H1 (cell line): Measurements from ENCODE around the gene TSPAN5. TPM values are rescaled to one million over a fixed set of nuclear protein-coding genes. Genes with fewer than 3 reads are reported as not detected.

ENCODE experiments used
- CTCF ChIA-PET: fragments of 300-600 bp; sonication (Branson Sonifier 250); formaldehyde crosslinking; loops from one replicate; lab custom pipeline; 2021; ENCODE audit not compliant: partially characterized antibody; lab: Charles Lee
- POLR2A ChIA-PET: fragments of 300-600 bp; sonication (Branson Sonifier 250); formaldehyde crosslinking; loops from one replicate; lab custom pipeline; 2021; ENCODE audit warnings: inconsistent platforms; ENCODE audit not compliant: partially characterized antibody; lab: Charles Lee
- DNase-seq, 2 experiments: peaks; one replicate each; pipeline versions ENCODE4 v3.0.0 to v3.0.0-alpha.2; 2010 to 2022; ENCODE audit warnings: low spot score in 2 of 2, low read depth in 1 of 2, mixed read lengths in 1 of 2
- FAIRE-seq: peaks from 2 replicates; lab custom pipeline; 2011; peaks lifted over from hg19 to GRCh38; lab: Jason Lieb, UNC
- H2AFZ ChIP-seq: 2 replicates; pipeline ENCODE4 v1.8.1; 2012; ENCODE audit warnings: low read length, inconsistent platforms
- H2AK5ac ChIP-seq: 2 replicates; pipeline ENCODE4 v1.6.1; 2013; ENCODE audit warnings: low read depth, low read length
- H2BK120ac ChIP-seq: replicated peaks from 2 replicates; pipeline ENCODE3; 2013; ENCODE audit warnings: low read depth, low read length, inconsistent platforms
- H2BK12ac ChIP-seq: 2 replicates; pipeline ENCODE4 v1.6.1; 2013; ENCODE audit warnings: low read depth, low read length
- H2BK15ac ChIP-seq: 2 replicates; pipeline ENCODE4 v1.6.1; 2013; ENCODE audit warnings: low read length
- H2BK20ac ChIP-seq: 2 replicates; pipeline ENCODE4 v1.6.1; 2013; ENCODE audit warnings: low read length
- H2BK5ac ChIP-seq: 2 replicates; pipeline ENCODE4 v1.6.1; 2013; ENCODE audit warnings: low read depth, low read length
- H3K14ac ChIP-seq: 2 replicates; pipeline ENCODE4 v1.6.1; 2013; ENCODE audit warnings: inconsistent platforms; ENCODE audit not compliant: insufficient read length
- H3K18ac ChIP-seq: 2 replicates; pipeline ENCODE4 v1.6.1; 2013; ENCODE audit warnings: low read length; ENCODE audit errors: extremely low read depth
- H3K23ac ChIP-seq: 2 replicates; pipeline ENCODE4 v1.6.1; 2013; ENCODE audit warnings: inconsistent platforms; ENCODE audit not compliant: insufficient read length
- H3K23me2 ChIP-seq: 2 replicates; pipeline ENCODE4 v1.6.1; 2013; ENCODE audit warnings: low read depth, low read length
- H3K27ac ChIP-seq: 2 replicates; pipeline ENCODE4 v1.6.1; 2011; ENCODE audit warnings: low read depth, low read length, inconsistent platforms
- H3K27me3 ChIP-seq, 4 experiments: replicated peaks in 1 of 4; 1 replicate in 1 of 4; 2 replicates in 3 of 4; pipeline versions ENCODE4 v1.6.1 to v1.8.1; 2011 to 2013; ENCODE audit warnings: low read length in 3 of 4, mild to moderate bottlenecking in 3 of 4, inconsistent platforms in 2 of 4, mixed read lengths in 2 of 4, moderate library complexity in 1 of 4; ENCODE audit not compliant: control insufficient read depth in 3 of 4, insufficient read depth in 3 of 4; ENCODE audit errors: extremely low read depth in 1 of 4
- H3K36me3 ChIP-seq, 4 experiments: 2 replicates each; pipeline versions ENCODE4 v1.6.1 to v1.8.1; 2011 to 2013; ENCODE audit warnings: mild to moderate bottlenecking in 4 of 4, low read length in 3 of 4, moderate library complexity in 2 of 4, control low read depth in 1 of 4, inconsistent platforms in 1 of 4; ENCODE audit not compliant: insufficient read depth in 4 of 4, control insufficient read depth in 2 of 4
- H3K4ac ChIP-seq: replicated peaks from 2 replicates; pipeline ENCODE3; 2013; ENCODE audit warnings: low read length, low read depth, mixed read lengths, inconsistent platforms; ENCODE audit not compliant: insufficient read length
- H3K4me1 ChIP-seq, 4 experiments: replicated peaks in 1 of 4; 1 replicate in 1 of 4; 2 replicates in 3 of 4; pipeline versions ENCODE4 v1.6.1 to v1.8.1; 2011 to 2013; ENCODE audit warnings: low read length in 3 of 4, inconsistent platforms in 2 of 4, mixed read lengths in 1 of 4; ENCODE audit not compliant: insufficient read depth in 4 of 4, control insufficient read depth in 3 of 4
- H3K4me2 ChIP-seq, 2 experiments: 2 replicates each; pipeline versions ENCODE4 v1.6.1 to v1.8.1; 2011 to 2013; ENCODE audit warnings: low read depth in 2 of 2, low read length in 2 of 2, control low read depth in 1 of 2, inconsistent platforms in 1 of 2, mild to moderate bottlenecking in 1 of 2; ENCODE audit not compliant: insufficient read depth in 1 of 2
- H3K4me3 ChIP-seq, 4 experiments: fragments of 200-600, 300-600 bp in 1 of 4; sonication (generic), shearing (Covaris generic), sonication (Bioruptor Twin) in 1 of 4; 2 replicates each; pipeline versions ENCODE4 v1.5.1 to v1.8.1; 2011 to 2016; ENCODE audit warnings: low read length in 4 of 4, low read depth in 3 of 4, control low read depth in 2 of 4, inconsistent platforms in 2 of 4, mild to moderate bottlenecking in 2 of 4, mixed read lengths in 1 of 4, moderate library complexity in 1 of 4; ENCODE audit not compliant: insufficient read depth in 2 of 4; ENCODE audit errors: extremely low read depth in 1 of 4
- H3K56ac ChIP-seq: replicated peaks from 2 replicates; pipeline ENCODE3; 2013; ENCODE audit warnings: low read depth, mild to moderate bottlenecking, mixed read lengths, low read length, inconsistent platforms; ENCODE audit not compliant: insufficient read length
- H3K79me1 ChIP-seq: 2 replicates; pipeline ENCODE4 v1.6.1; 2013; ENCODE audit warnings: low read depth, low read length, control low read depth
- H3K79me2 ChIP-seq, 2 experiments: 2 replicates each; pipeline versions ENCODE4 v1.6.1 to v1.8.1; 2012 to 2013; ENCODE audit warnings: low read length in 2 of 2, mild to moderate bottlenecking in 2 of 2, inconsistent platforms in 1 of 2; ENCODE audit not compliant: insufficient read depth in 2 of 2, control insufficient read depth in 1 of 2
- H3K9ac ChIP-seq, 4 experiments: replicated peaks in 1 of 4; 1 replicate in 1 of 4; 2 replicates in 3 of 4; pipeline versions ENCODE4 v1.6.1 to v1.8.1; 2011 to 2013; ENCODE audit warnings: low read depth in 3 of 4, low read length in 3 of 4, control low read depth in 2 of 4, mild to moderate bottlenecking in 2 of 4, moderate library complexity in 2 of 4, inconsistent platforms in 1 of 4; ENCODE audit errors: extremely low read depth in 1 of 4
- H3K9me3 ChIP-seq, 2 experiments: 2 replicates each; pipeline versions ENCODE4 v1.6.1 to v1.8.1; 2012 to 2013; ENCODE audit warnings: mild to moderate bottlenecking in 2 of 2, moderate library complexity in 2 of 2, control low read depth in 1 of 2, inconsistent platforms in 1 of 2, low read depth in 1 of 2, low read length in 1 of 2, mixed read lengths in 1 of 2; ENCODE audit not compliant: insufficient read depth in 2 of 2
- H4K20me1 ChIP-seq, 2 experiments: replicated peaks in 1 of 2; 2 replicates each; pipeline versions ENCODE3 to v1.8.1; 2011 to 2013; ENCODE audit warnings: inconsistent platforms in 2 of 2, low read length in 2 of 2, mild to moderate bottlenecking in 1 of 2; ENCODE audit not compliant: insufficient read depth in 2 of 2, control insufficient read depth in 1 of 2
- H4K5ac ChIP-seq: 2 replicates; pipeline ENCODE4 v1.6.1; 2013; ENCODE audit warnings: low read length, low read depth, mixed read lengths, inconsistent platforms; ENCODE audit not compliant: insufficient read length
- H4K8ac ChIP-seq: 2 replicates; pipeline ENCODE4 v1.8.0; 2013; ENCODE audit warnings: mild to moderate bottlenecking, moderate library complexity, low read length, inconsistent platforms; ENCODE audit not compliant: insufficient read depth; ENCODE audit errors: extremely low read depth
- H4K91ac ChIP-seq: replicated peaks from 2 replicates; pipeline ENCODE3; 2013; ENCODE audit warnings: low read length, mixed read lengths, inconsistent platforms; ENCODE audit not compliant: insufficient read length
- FOSL1 ChIP-seq: IDR thresholded peaks from 2 replicates; pipeline ENCODE4 v1.6.1; 2011; ENCODE audit warnings: mild to moderate bottlenecking, low read depth, low read length, moderate library complexity; ENCODE audit not compliant: insufficient read depth
- GABPA ChIP-seq: IDR thresholded peaks from 2 replicates; pipeline ENCODE4 v1.6.1; 2011; ENCODE audit warnings: mild to moderate bottlenecking, low read length, moderate library complexity, borderline replicate concordance; ENCODE audit not compliant: insufficient read depth
- KDM1A ChIP-seq: fragments of 200-600, 300-600 bp; sonication (generic); IDR thresholded peaks from 2 replicates; pipeline ENCODE4 v1.7.1; 2016; ENCODE audit warnings: mild to moderate bottlenecking, low read length, borderline replicate concordance
- NANOG ChIP-seq: IDR thresholded peaks from 2 replicates; pipeline ENCODE4 v1.6.1; 2011; ENCODE audit warnings: low read length, low read depth, mild to moderate bottlenecking, inconsistent platforms; ENCODE audit not compliant: insufficient read depth, poor library complexity, severe bottlenecking
- PHF8 ChIP-seq: fragments of 200-600 bp; sonication (generic); conservative IDR thresholded peaks from 2 replicates; pipeline ENCODE4 v1.7.1; 2012; ENCODE audit warnings: low read depth, mild to moderate bottlenecking, inconsistent platforms, low read length, moderate library complexity
- RAD21 ChIP-seq, 2 experiments: IDR thresholded peaks in 1 of 2; conservative IDR thresholded peaks in 1 of 2; 2 replicates each; pipeline ENCODE4 v1.6.1; 2011; ENCODE audit warnings: low read depth in 2 of 2, low read length in 2 of 2, improper control_type of control experiment in 1 of 2, inconsistent platforms in 1 of 2, mild to moderate bottlenecking in 1 of 2, moderate library complexity in 1 of 2
- RFX5 ChIP-seq: IDR thresholded peaks from 2 replicates; pipeline ENCODE4 v1.6.1; 2011; ENCODE audit warnings: low read depth, low read length, improper control_type of control experiment, borderline replicate concordance
- SAP30 ChIP-seq: fragments of 300-600 bp; sonication (generic); IDR thresholded peaks from 2 replicates; pipeline ENCODE4 v1.7.1; 2012; ENCODE audit warnings: low read length, moderate library complexity, mild to moderate bottlenecking, inconsistent platforms; ENCODE audit not compliant: insufficient read depth, insufficient replicate concordance
- SIRT6 ChIP-seq: IDR thresholded peaks from one replicate; pipeline ENCODE4 v1.7.1; 2012; ENCODE audit warnings: low read length, inconsistent platforms
- SIX5 ChIP-seq: IDR thresholded peaks from 2 replicates; pipeline ENCODE4 v1.6.1; 2011; ENCODE audit warnings: mild to moderate bottlenecking, low read depth, low read length
- SP2 ChIP-seq: IDR thresholded peaks from 2 replicates; pipeline ENCODE4 v1.6.1; 2012; ENCODE audit warnings: mild to moderate bottlenecking, low read length, inconsistent platforms
- TAF1 ChIP-seq: IDR thresholded peaks from 2 replicates; pipeline ENCODE4 v1.6.1; 2011; ENCODE audit warnings: mild to moderate bottlenecking, low read depth, low read length
- TEAD4 ChIP-seq: IDR thresholded peaks from 2 replicates; pipeline ENCODE4 v1.6.1; 2012; ENCODE audit warnings: low read depth, low read length, inconsistent platforms, mixed read lengths
- WGBS, 2 experiments: shearing (Covaris generic) in 1 of 2; methylation state at CpG; one replicate each; pipeline versions ENCODE4 v1.1.6 to v1.1.7; 2013 to 2015; ENCODE audit warnings: low lambda C conversion rate in 2 of 2, mixed read lengths in 2 of 2, inconsistent platforms in 1 of 2, low coverage in 1 of 2, missing lambda C conversion rate in 1 of 2; ENCODE audit not compliant: insufficient replicate concordance in 2 of 2, insufficient coverage in 1 of 2, insufficient read length in 1 of 2; ENCODE audit errors: extremely low coverage in 1 of 2, missing lambda C conversion rate in 1 of 2; 5-methylcytosine and 5-hydroxymethylcytosine counted together
- polyA plus RNA-seq, 7 experiments: library from polyadenylated mRNA; depleted of rRNA in 3 of 7; stranded (reverse) in 5 of 7; unstranded in 2 of 7; fragments of >200 nt in 5 of 7; fragments of 200-250 nt in 2 of 7; gene quantifications; 1 replicate in 5 of 7; 2 replicates in 1 of 7; 4 replicates in 1 of 7; pipeline versions ENCODE4 v1.2.1 to v1.2.3, GENCODE V29; 2011 to 2013; ENCODE audit warnings: missing spikeins in 2 of 7, mixed read lengths in 2 of 7
- total RNA-seq: library from RNA; stranded (reverse); fragmentation: NEBNext Ultra II Directional; extraction: Animal tissue kit (Norgen Biotek cat#: 25700); gene quantifications from 2 replicates; pipeline ENCODE4 v1.2.1, GENCODE V29; 2021
- TF ChIP-seq, protein P1 (sequence below): IDR thresholded peaks from 2 replicates; pipeline ENCODE4 v1.6.1; 2012; ENCODE audit warnings: inconsistent platforms

Gene TSPAN5
- total and polyA plus RNA-seq, 2 of the 8 experiments (the other 6 are each of a cell fraction or from before 2014, with no cell fraction given) = 17.6 to 21.2 TPM

DNA sequence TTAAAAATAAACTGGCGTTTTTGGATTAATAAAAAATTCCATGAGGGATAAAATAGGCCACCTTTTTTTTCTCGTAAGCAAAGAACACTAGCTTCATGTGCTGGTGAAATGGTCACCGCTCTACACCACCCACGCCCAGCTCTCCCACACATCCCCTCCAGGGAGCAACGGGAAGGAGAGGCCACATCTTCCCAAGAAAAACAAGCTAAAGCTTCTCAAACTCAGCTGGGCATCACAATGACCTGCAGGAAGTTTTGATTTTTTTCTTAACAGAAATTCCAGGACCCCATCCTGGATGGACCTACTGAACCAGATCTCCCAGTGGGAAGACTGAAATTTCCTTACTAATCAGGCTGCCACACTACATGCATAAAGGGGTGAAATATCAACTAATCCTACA lies 9.8 kb downstream of the TSPAN5 start:
- Histone ChIP-seq H2AFZ (no peak overlapping the region), H3K23me2 (no peaks in the 10 kb centered on the region), H3K23ac (no peak overlapping the region), H2BK120ac (no peak overlapping the region), H4K20me1 (no peaks in the 10 kb centered on the region), H3K27me3 (no peaks in the 10 kb centered on the region), H3K79me2 (peaks cover 0 to 55% of the 10 kb centered on the region in 2 experiments; a peak in 2 of 4 replicates), H3K4me2 (no peak overlapping the region), H2BK5ac (no peak overlapping the region), H3K9me3 (no peaks in the 10 kb centered on the region), H4K8ac (no peak overlapping the region), H2BK15ac (no peak overlapping the region), H3K9ac (no peak overlapping the region), H3K36me3 (0 out of 8 replicates have a peak, but pooled peaks cover 0 to 3% (median 0%) of the 10 kb centered on the region in 4 experiments), H3K18ac (no peak overlapping the region), H2BK12ac (no peak overlapping the region), H3K4me3 (no peak overlapping the region), H4K5ac (no peak overlapping the region), H4K91ac (no peak overlapping the region), H3K27ac (no peak overlapping the region), H2AK5ac (no peak overlapping the region), H2BK20ac (no peak overlapping the region), H3K79me1 (no peaks in the 10 kb centered on the region; the same call in 1 of the 2 replicates), H3K56ac (no peak overlapping the region), H3K4ac (no peak overlapping the region), H3K14ac (no peak overlapping the region), H3K4me1 (peaks cover 0 to 4% (median 0%) of the 10 kb centered on the region in 4 experiments; a peak in 2 of 7 replicates)
- FAIRE-seq = no peak
- ChIA-PET POLR2A (no interaction called here), CTCF (interaction anchor here (0.6 to 3.5 kb wide), 7 partner anchors 9 to 215 kb away, joined by 3 to 14 read pairs (median 3); no protein-coding TSS in a partner anchor)
- WGBS, 2 experiments = 79% methylated on average over 5 of the region's 5 CpGs; no CpG with 5 or more reads in 1 of the 2 experiments
- DNase-seq = no peak
- no peak for TF ChIP-seq SAP30
- TF ChIP-seq SIX5 = no peak
- TF ChIP-seq TAF1 = no peak
- TF ChIP-seq FOSL1 = no peak
- TF ChIP-seq TEAD4 = no peak
- TF ChIP-seq PHF8 = no peak
- no peak for TF ChIP-seq RAD21 (IDR thresholded peaks at IDR 0.05 in 1 of 2, conservative IDR thresholded peaks at IDR 0.05 in 1 of 2; ENCODE audit: low read depth in 2 of 2, low read length in 2 of 2)
- no peak for TF ChIP-seq SP2
- TF ChIP-seq, protein P1, sequence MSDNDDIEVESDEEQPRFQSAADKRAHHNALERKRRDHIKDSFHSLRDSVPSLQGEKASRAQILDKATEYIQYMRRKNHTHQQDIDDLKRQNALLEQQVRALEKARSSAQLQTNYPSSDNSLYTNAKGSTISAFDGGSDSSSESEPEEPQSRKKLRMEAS = no peak
- TF ChIP-seq SIRT6 = no peak
- no peak for TF ChIP-seq GABPA
- no peak for TF ChIP-seq RFX5
- no peak for TF ChIP-seq NANOG
- no peak for TF ChIP-seq KDM1A
